HG02973 (cell line): ENCODE data around the gene ZXDC.

Experiments
- ATAC-seq: cut with Tn5 transposase; IDR thresholded peaks from one replicate; pipeline ENCODE4 v1.9.1; 2021; ENCODE audit warnings: moderate library complexity; ENCODE audit not compliant: unreplicated experiment

Gene ZXDC

DNA sequence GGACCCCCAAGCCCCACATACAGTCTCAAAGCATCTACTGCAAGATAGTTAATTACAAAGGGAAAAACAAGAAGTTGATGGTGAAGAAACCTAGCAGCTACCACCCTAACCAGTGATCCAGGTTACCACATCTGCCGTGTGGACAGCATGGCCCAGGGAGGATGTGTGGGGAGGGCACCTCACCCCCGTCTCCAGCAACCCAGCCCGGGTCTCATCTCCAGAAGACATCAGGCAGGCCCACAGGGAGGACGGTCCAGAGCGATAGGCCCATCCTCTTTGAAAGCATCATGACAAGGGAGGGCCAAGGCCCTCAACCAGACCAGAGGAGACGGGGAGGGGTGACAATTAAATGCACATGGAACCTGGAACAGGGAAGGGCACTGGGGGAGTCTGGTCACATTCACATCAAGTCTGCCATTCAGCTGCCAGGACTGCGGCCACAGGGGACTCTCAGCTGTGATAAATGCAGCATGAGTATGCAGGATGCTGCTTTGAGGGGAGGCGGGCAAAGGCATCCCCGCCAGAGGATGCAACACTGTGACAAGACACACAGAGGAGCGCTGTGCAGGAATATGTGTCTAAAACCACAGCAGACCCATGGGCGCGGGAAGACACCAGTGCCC, 18.8 kb downstream of the ZXDC start:
- no peak for ATAC-seq

DNA sequence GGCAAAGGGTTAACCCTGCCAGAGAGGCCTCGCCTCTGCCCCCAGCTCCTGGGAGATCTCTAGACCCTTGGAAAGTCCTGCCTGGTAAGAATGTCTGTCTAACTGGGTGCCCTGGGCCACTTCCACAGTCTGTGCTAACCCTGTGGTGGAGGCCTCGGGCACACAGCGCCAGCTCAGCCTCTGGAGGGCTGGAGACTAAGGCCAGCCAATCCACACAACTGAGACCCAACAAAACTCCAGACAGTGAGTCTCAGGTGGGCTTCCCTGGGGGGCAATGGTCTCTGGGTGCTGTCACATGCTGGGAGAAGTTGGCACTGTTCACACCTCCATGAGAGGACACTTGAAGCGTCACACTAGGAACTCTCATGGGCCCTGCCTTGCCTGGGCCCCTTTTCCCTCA, 19.5 kb downstream of the ZXDC start:
- ATAC-seq, result no peak

- no peak for ATAC-seq
Measured at GRCh38 chr3:126454437-126455198, 21.1 kb downstream of the ZXDC start.

GRCh38 chr3:126454025-126454424, 21.7 kb downstream of the ZXDC start:
- ATAC-seq, result no peak

GRCh38 chr3:126452213-126452612, 23.5 kb downstream of the ZXDC start:
- ATAC-seq, result no peak

GRCh38 chr3:126451511-126451910, 24.2 kb downstream of the ZXDC start:
- ATAC-seq, result no peak

- no peak for ATAC-seq
Measured at GRCh38 chr3:126450744-126451143, 24.9 kb downstream of the ZXDC start.

DNA sequence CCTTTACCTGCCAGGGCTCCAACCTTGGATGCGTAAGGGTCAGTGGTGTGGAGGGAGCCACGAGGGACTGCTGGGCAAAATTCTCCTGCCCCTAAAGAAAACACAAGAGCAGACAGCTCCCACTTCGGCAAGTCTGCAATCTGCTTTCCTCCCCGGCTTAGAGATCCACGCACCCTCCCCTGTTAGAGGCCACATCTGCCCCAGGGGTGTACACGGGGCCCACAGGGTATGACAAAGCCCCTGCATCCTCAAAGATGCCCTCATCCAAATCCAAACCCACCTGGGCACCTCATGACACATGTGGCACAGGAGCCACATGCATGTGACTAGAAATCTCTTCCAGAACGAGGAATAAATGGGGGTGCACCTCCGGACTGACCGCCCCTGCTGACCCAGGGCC, 25.5 kb downstream of the ZXDC start:
- no peak for ATAC-seq

GRCh38 chr3:126449621-126450051, 26.1 kb downstream of the ZXDC start:
- ATAC-seq, result no peak

DNA sequence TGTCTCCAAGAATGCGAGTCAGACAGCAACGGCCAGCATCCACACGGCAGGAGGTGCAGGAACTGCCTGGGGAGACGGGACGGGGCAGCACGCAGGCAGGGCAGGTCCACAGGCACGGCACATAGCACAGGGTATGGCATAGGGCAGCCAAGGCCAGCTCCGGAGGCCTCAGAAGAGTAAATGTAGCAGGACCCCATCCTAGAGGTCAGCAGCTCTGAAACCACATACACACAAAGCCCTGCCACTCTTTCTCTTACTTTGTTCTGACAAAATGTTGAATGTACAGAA, 26.9 kb downstream of the ZXDC start:
- no peak for ATAC-seq

- no peak for ATAC-seq
Measured at GRCh38 chr3:126448136-126448892, 27.4 kb downstream of the ZXDC start.

DNA sequence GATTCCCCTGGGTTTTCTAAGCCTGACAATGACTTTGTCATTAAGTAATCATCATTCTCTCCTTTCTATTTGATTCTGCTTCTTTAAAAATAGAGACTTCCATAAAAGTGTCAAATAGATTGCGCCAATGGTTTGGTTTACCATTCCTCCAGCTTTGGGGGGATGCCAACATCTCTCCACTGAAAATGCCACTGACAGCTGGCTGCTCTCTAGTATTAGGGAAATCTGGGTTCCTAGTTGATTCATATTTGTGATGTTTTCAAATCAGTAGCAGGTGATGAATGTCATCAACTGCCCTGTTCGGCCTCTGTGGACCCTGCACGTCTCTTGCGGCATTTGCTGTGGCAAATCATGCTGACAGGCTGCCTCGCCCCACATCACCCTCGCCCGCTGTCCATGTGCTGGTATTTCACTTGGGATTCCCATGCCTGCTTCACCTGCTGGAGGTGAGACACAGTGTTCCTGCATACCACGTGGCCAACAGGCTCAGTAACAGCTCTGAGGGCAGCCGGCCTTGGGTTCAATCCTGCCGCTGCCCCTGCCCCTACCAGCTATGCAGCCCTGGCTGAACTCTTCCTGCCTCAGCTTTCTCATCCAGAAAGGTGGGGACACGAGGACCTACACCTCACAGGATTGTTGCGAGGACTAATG, 28.1 kb downstream of the ZXDC start:
- no peak for ATAC-seq

DNA sequence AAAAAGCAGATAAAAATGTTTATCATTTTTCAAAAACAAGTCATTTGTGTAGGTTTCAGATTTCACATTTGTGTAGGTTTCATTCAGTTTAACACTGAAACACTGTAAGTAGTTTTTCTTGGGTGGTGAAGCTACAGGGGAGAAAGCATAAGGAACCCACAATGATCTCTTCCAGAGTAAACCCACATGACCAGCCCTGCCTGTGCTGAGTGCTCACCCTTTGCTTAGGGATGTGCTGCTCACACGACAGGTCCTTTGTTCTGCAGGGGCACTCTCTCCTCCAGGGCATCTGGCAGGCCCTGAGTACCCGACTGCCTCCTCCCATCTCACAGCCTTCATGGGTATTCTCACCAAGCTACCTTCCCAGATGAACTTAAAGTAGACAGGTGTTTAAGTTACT, 28.9 kb downstream of the ZXDC start:
- no peak for ATAC-seq

DNA sequence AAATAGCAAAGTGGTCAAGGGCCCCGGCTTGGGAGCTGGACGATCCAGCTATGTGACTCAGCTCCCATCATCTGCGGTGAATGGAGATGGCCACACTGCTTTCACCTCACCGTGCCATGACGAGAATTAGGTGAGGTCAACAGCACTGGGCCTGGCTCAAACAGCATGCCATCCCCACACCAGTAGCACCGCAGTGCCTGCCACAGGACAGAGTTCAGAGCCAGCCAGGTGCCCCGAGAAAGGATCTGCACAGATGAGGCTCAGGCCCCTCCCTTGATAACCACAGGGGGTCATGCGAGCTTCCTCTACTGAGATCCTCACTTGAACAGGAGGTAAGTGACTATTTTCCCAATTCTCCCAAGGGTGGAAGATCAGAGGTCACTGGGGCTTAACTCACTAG, 29.4 kb downstream of the ZXDC start:
- no peak for ATAC-seq

DNA sequence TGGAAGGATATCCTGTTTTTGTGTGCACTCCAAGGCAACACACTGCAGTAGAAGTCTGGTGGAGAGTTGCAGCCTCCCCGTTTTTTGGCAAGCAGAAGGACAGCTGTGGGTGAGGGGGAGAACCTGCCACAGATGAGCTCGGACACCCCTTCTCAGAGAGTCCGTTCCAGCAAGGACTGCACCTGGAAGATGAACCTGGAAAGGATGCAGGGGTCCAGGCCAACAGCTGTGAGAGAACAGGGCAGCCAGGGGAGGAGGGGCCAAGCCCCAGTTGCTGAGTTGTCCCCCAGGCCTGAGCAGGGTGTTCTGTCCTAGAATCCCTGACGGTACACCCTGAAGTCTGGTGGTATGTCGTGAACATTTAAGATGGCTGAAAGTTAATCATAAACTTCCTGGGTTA, 30.2 kb downstream of the ZXDC start:
- no peak for ATAC-seq

DNA sequence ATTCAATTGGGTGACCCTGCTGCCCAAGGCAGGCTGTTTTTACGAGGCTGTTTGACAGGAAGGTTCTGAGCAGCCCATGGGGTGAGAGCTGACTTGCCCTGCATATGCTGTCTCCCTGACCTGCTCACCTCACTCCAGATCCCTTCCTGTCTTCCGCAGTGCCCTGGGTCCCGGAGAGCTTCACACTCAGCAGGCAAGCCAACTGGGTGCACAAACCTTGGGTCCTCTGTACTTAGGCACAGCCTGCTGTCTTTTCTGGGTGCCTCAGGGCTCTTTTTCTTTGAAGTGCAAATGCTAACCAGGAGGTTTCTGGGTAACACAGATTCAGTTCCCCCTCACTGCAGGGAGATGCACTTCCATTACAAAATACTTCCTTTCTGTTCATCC, 32.8 kb downstream of the ZXDC start:
- no peak for ATAC-seq

- ATAC-seq, result no peak
Measured at GRCh38 chr3:126442094-126442855, 33.4 kb downstream of the ZXDC start.

DNA sequence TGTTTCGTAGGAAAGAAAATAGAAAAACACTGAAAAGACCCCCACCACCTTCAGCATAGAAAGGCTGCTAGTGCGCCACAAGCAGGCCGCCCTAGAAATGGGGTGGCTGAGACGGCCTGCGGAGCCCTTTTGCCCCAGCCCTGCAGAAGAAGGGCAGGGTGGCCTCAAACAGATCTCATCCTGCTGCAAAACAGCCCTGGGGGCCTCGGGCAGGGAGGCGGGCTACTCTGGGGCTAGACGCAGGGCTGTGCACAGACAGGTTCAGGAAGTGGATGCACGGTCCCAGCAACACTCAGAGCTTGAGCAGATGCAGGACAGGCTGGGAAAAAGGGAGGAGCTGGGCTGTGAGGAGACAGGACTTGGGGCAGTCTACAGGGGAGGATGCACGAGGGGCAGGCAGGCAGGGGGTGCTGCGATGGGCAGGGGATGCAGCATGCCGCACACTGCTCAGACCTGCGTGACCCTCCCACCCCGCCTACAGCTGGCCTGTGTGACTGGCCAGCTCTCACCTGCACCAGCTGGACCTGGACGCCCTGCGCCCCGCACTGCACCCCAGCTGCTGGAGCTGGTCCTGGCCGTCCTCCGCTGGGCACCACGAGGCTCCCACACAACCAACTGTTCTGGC, 34.3 kb downstream of the ZXDC start:
- no peak for ATAC-seq

DNA sequence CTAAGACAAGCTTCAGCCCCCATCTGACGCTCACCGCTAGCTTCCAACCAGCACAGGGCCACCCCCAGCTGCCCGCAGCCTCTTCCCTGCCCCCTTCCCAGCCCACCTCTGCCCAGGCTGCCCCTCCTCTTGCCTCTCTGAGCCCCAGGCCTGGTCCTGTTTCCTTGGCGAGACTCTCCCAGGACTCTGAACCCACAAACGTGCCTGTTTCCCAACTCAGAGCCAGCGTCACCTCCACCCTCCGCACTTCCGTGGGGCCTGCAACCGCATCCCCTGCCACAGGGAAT, 35.0 kb downstream of the ZXDC start:
- no peak for ATAC-seq

- no peak for ATAC-seq
Measured at GRCh38 chr3:126439968-126440708, 35.6 kb downstream of the ZXDC start.
